Esophagus squamous epithelium (tissue), 4 donors: Measurements from ENCODE around the gene SCAPER.

Source experiments
- CTCF ChIP-seq, 6 experiments: fragments of 450-650 bp in 4 of 6; fragments of 200-600 bp in 2 of 6; sonication (generic) in 2 of 6; IDR thresholded peaks; one replicate each; pipeline ENCODE4 v1.5.1; 2016 to 2019; ENCODE audit warnings: antibody characterized with exemption in 6 of 6, mild to moderate bottlenecking in 4 of 6, moderate library complexity in 4 of 6
- POLR2A ChIP-seq, 4 donors: fragments of 450-650 bp; IDR thresholded peaks; one replicate each; pipeline ENCODE4 v1.6.1; 2017; ENCODE audit warnings: antibody characterized with exemption in 4 of 4, mild to moderate bottlenecking in 4 of 4, moderate library complexity in 3 of 4

GRCh38 chr15:76863123-76863522 lies 42.0 kb downstream of the SCAPER start:
- TF ChIP-seq CTCF (IDR thresholded peaks at IDR 0.05) = no peak
- TF ChIP-seq POLR2A (IDR thresholded peaks at IDR 0.05) = no peak
